ENCODE data around the gene UBAC2.

DNA sequence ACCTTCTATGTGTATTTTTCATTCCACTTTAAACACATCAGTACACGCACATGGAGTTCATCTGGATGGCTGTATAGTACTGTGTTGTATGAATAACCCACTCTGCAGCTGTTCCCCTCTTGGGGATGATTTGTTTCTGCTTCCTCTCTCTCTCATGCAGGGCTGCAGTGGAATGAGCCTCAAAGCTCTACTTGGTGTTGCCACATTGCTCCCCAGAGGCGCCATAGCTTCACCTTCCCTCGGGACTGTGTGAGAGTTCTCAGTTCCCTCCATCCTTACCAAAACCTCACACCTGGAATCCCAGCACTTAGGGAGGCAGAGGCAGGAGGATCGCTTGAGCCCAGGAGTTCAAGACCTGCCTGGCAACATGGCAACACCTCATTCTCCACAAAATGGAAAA is 134.9 kb downstream of the UBAC2 start:
- TF ChIP-seq, protein P1, sequence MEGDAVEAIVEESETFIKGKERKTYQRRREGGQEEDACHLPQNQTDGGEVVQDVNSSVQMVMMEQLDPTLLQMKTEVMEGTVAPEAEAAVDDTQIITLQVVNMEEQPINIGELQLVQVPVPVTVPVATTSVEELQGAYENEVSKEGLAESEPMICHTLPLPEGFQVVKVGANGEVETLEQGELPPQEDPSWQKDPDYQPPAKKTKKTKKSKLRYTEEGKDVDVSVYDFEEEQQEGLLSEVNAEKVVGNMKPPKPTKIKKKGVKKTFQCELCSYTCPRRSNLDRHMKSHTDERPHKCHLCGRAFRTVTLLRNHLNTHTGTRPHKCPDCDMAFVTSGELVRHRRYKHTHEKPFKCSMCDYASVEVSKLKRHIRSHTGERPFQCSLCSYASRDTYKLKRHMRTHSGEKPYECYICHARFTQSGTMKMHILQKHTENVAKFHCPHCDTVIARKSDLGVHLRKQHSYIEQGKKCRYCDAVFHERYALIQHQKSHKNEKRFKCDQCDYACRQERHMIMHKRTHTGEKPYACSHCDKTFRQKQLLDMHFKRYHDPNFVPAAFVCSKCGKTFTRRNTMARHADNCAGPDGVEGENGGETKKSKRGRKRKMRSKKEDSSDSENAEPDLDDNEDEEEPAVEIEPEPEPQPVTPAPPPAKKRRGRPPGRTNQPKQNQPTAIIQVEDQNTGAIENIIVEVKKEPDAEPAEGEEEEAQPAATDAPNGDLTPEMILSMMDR (IDR thresholded peaks at IDR 0.05; ENCODE audit: control extremely low read depth in 1 of 3, insufficient read depth in 1 of 3, low read depth in 1 of 3, low read length in 3 of 3) = no peak
- TF ChIP-seq EZH2 (IDR thresholded peaks at IDR 0.05; ENCODE audit: low read depth, low read length, severe bottlenecking) = no peak
